H1 (cell line): Measurements from ENCODE around the gene ITGB5. TPM values are rescaled to one million over a fixed set of nuclear protein-coding genes. Genes with fewer than 3 reads are reported as not detected.

Experiments used
- CTCF ChIA-PET: fragments of 300-600 bp; sonication (Branson Sonifier 250); formaldehyde crosslinking; loops from one replicate; lab custom pipeline; 2021; ENCODE audit not compliant: partially characterized antibody; lab: Charles Lee
- POLR2A ChIA-PET: fragments of 300-600 bp; sonication (Branson Sonifier 250); formaldehyde crosslinking; loops from one replicate; lab custom pipeline; 2021; ENCODE audit warnings: inconsistent platforms; ENCODE audit not compliant: partially characterized antibody; lab: Charles Lee
- DNase-seq, 2 experiments: peaks; one replicate each; pipeline versions ENCODE4 v3.0.0 to v3.0.0-alpha.2; 2010 to 2022; ENCODE audit warnings: low spot score in 2 of 2, low read depth in 1 of 2, mixed read lengths in 1 of 2
- FAIRE-seq: peaks from 2 replicates; lab custom pipeline; 2011; peaks lifted over from hg19 to GRCh38; lab: Jason Lieb, UNC
- H2AFZ ChIP-seq: 2 replicates; pipeline ENCODE4 v1.8.1; 2012; ENCODE audit warnings: low read length, inconsistent platforms
- H2AK5ac ChIP-seq: 2 replicates; pipeline ENCODE4 v1.6.1; 2013; ENCODE audit warnings: low read depth, low read length
- H2BK120ac ChIP-seq: replicated peaks from 2 replicates; pipeline ENCODE3; 2013; ENCODE audit warnings: low read depth, low read length, inconsistent platforms
- H2BK12ac ChIP-seq: 2 replicates; pipeline ENCODE4 v1.6.1; 2013; ENCODE audit warnings: low read depth, low read length
- H2BK15ac ChIP-seq: 2 replicates; pipeline ENCODE4 v1.6.1; 2013; ENCODE audit warnings: low read length
- H2BK20ac ChIP-seq: 2 replicates; pipeline ENCODE4 v1.6.1; 2013; ENCODE audit warnings: low read length
- H2BK5ac ChIP-seq: 2 replicates; pipeline ENCODE4 v1.6.1; 2013; ENCODE audit warnings: low read depth, low read length
- H3K14ac ChIP-seq: 2 replicates; pipeline ENCODE4 v1.6.1; 2013; ENCODE audit warnings: inconsistent platforms; ENCODE audit not compliant: insufficient read length
- H3K18ac ChIP-seq: 2 replicates; pipeline ENCODE4 v1.6.1; 2013; ENCODE audit warnings: low read length; ENCODE audit errors: extremely low read depth
- H3K23ac ChIP-seq: 2 replicates; pipeline ENCODE4 v1.6.1; 2013; ENCODE audit warnings: inconsistent platforms; ENCODE audit not compliant: insufficient read length
- H3K23me2 ChIP-seq: 2 replicates; pipeline ENCODE4 v1.6.1; 2013; ENCODE audit warnings: low read depth, low read length
- H3K27ac ChIP-seq: 2 replicates; pipeline ENCODE4 v1.6.1; 2011; ENCODE audit warnings: low read depth, low read length, inconsistent platforms
- H3K27me3 ChIP-seq, 4 experiments: replicated peaks in 1 of 4; 1 replicate in 1 of 4; 2 replicates in 3 of 4; pipeline versions ENCODE4 v1.6.1 to v1.8.1; 2011 to 2013; ENCODE audit warnings: low read length in 3 of 4, mild to moderate bottlenecking in 3 of 4, inconsistent platforms in 2 of 4, mixed read lengths in 2 of 4, moderate library complexity in 1 of 4; ENCODE audit not compliant: control insufficient read depth in 3 of 4, insufficient read depth in 3 of 4; ENCODE audit errors: extremely low read depth in 1 of 4
- H3K36me3 ChIP-seq, 4 experiments: 2 replicates each; pipeline versions ENCODE4 v1.6.1 to v1.8.1; 2011 to 2013; ENCODE audit warnings: mild to moderate bottlenecking in 4 of 4, low read length in 3 of 4, moderate library complexity in 2 of 4, control low read depth in 1 of 4, inconsistent platforms in 1 of 4; ENCODE audit not compliant: insufficient read depth in 4 of 4, control insufficient read depth in 2 of 4
- H3K4ac ChIP-seq: replicated peaks from 2 replicates; pipeline ENCODE3; 2013; ENCODE audit warnings: low read length, low read depth, mixed read lengths, inconsistent platforms; ENCODE audit not compliant: insufficient read length
- H3K4me1 ChIP-seq, 4 experiments: replicated peaks in 1 of 4; 1 replicate in 1 of 4; 2 replicates in 3 of 4; pipeline versions ENCODE4 v1.6.1 to v1.8.1; 2011 to 2013; ENCODE audit warnings: low read length in 3 of 4, inconsistent platforms in 2 of 4, mixed read lengths in 1 of 4; ENCODE audit not compliant: insufficient read depth in 4 of 4, control insufficient read depth in 3 of 4
- H3K4me2 ChIP-seq, 2 experiments: 2 replicates each; pipeline versions ENCODE4 v1.6.1 to v1.8.1; 2011 to 2013; ENCODE audit warnings: low read depth in 2 of 2, low read length in 2 of 2, control low read depth in 1 of 2, inconsistent platforms in 1 of 2, mild to moderate bottlenecking in 1 of 2; ENCODE audit not compliant: insufficient read depth in 1 of 2
- H3K4me3 ChIP-seq, 4 experiments: fragments of 200-600, 300-600 bp in 1 of 4; sonication (generic), shearing (Covaris generic), sonication (Bioruptor Twin) in 1 of 4; 2 replicates each; pipeline versions ENCODE4 v1.5.1 to v1.8.1; 2011 to 2016; ENCODE audit warnings: low read length in 4 of 4, low read depth in 3 of 4, control low read depth in 2 of 4, inconsistent platforms in 2 of 4, mild to moderate bottlenecking in 2 of 4, mixed read lengths in 1 of 4, moderate library complexity in 1 of 4; ENCODE audit not compliant: insufficient read depth in 2 of 4; ENCODE audit errors: extremely low read depth in 1 of 4
- H3K56ac ChIP-seq: replicated peaks from 2 replicates; pipeline ENCODE3; 2013; ENCODE audit warnings: low read depth, mild to moderate bottlenecking, mixed read lengths, low read length, inconsistent platforms; ENCODE audit not compliant: insufficient read length
- H3K79me1 ChIP-seq: 2 replicates; pipeline ENCODE4 v1.6.1; 2013; ENCODE audit warnings: low read depth, low read length, control low read depth
- H3K79me2 ChIP-seq, 2 experiments: 2 replicates each; pipeline versions ENCODE4 v1.6.1 to v1.8.1; 2012 to 2013; ENCODE audit warnings: low read length in 2 of 2, mild to moderate bottlenecking in 2 of 2, inconsistent platforms in 1 of 2; ENCODE audit not compliant: insufficient read depth in 2 of 2, control insufficient read depth in 1 of 2
- H3K9ac ChIP-seq, 4 experiments: replicated peaks in 1 of 4; 1 replicate in 1 of 4; 2 replicates in 3 of 4; pipeline versions ENCODE4 v1.6.1 to v1.8.1; 2011 to 2013; ENCODE audit warnings: low read depth in 3 of 4, low read length in 3 of 4, control low read depth in 2 of 4, mild to moderate bottlenecking in 2 of 4, moderate library complexity in 2 of 4, inconsistent platforms in 1 of 4; ENCODE audit errors: extremely low read depth in 1 of 4
- H3K9me3 ChIP-seq, 2 experiments: 2 replicates each; pipeline versions ENCODE4 v1.6.1 to v1.8.1; 2012 to 2013; ENCODE audit warnings: mild to moderate bottlenecking in 2 of 2, moderate library complexity in 2 of 2, control low read depth in 1 of 2, inconsistent platforms in 1 of 2, low read depth in 1 of 2, low read length in 1 of 2, mixed read lengths in 1 of 2; ENCODE audit not compliant: insufficient read depth in 2 of 2
- H4K20me1 ChIP-seq, 2 experiments: replicated peaks in 1 of 2; 2 replicates each; pipeline versions ENCODE3 to v1.8.1; 2011 to 2013; ENCODE audit warnings: inconsistent platforms in 2 of 2, low read length in 2 of 2, mild to moderate bottlenecking in 1 of 2; ENCODE audit not compliant: insufficient read depth in 2 of 2, control insufficient read depth in 1 of 2
- H4K5ac ChIP-seq: 2 replicates; pipeline ENCODE4 v1.6.1; 2013; ENCODE audit warnings: low read length, low read depth, mixed read lengths, inconsistent platforms; ENCODE audit not compliant: insufficient read length
- H4K8ac ChIP-seq: 2 replicates; pipeline ENCODE4 v1.8.0; 2013; ENCODE audit warnings: mild to moderate bottlenecking, moderate library complexity, low read length, inconsistent platforms; ENCODE audit not compliant: insufficient read depth; ENCODE audit errors: extremely low read depth
- H4K91ac ChIP-seq: replicated peaks from 2 replicates; pipeline ENCODE3; 2013; ENCODE audit warnings: low read length, mixed read lengths, inconsistent platforms; ENCODE audit not compliant: insufficient read length
- CBX8 ChIP-seq: fragments of 300-800, 300-1000 bp; sonication (generic); IDR thresholded peaks from 2 replicates; pipeline ENCODE4 v1.7.1; 2016; ENCODE audit warnings: low read depth, low read length, borderline replicate concordance
- EGR1 ChIP-seq: IDR thresholded peaks from 2 replicates; pipeline ENCODE4 v1.6.1; 2011; ENCODE audit warnings: low read depth, low read length, borderline replicate concordance
- KDM5A ChIP-seq: fragments of 200-600 bp; IDR thresholded peaks from 2 replicates; pipeline ENCODE4 v1.7.1; 2012; ENCODE audit warnings: mild to moderate bottlenecking, low read length, inconsistent platforms, mixed read lengths
- TCF12 ChIP-seq: IDR thresholded peaks from 2 replicates; pipeline ENCODE4 v1.6.1; 2011; ENCODE audit warnings: low read depth, mild to moderate bottlenecking, low read length
- WGBS, 2 experiments: shearing (Covaris generic) in 1 of 2; methylation state at CpG; one replicate each; pipeline versions ENCODE4 v1.1.6 to v1.1.7; 2013 to 2015; ENCODE audit warnings: low lambda C conversion rate in 2 of 2, mixed read lengths in 2 of 2, inconsistent platforms in 1 of 2, low coverage in 1 of 2, missing lambda C conversion rate in 1 of 2; ENCODE audit not compliant: insufficient replicate concordance in 2 of 2, insufficient coverage in 1 of 2, insufficient read length in 1 of 2; ENCODE audit errors: extremely low coverage in 1 of 2, missing lambda C conversion rate in 1 of 2; 5-methylcytosine and 5-hydroxymethylcytosine counted together
- polyA plus RNA-seq, 7 experiments: library from polyadenylated mRNA; depleted of rRNA in 3 of 7; stranded (reverse) in 5 of 7; unstranded in 2 of 7; fragments of >200 nt in 5 of 7; fragments of 200-250 nt in 2 of 7; gene quantifications; 1 replicate in 5 of 7; 2 replicates in 1 of 7; 4 replicates in 1 of 7; pipeline versions ENCODE4 v1.2.1 to v1.2.3, GENCODE V29; 2011 to 2013; ENCODE audit warnings: missing spikeins in 2 of 7, mixed read lengths in 2 of 7
- total RNA-seq: library from RNA; stranded (reverse); fragmentation: NEBNext Ultra II Directional; extraction: Animal tissue kit (Norgen Biotek cat#: 25700); gene quantifications from 2 replicates; pipeline ENCODE4 v1.2.1, GENCODE V29; 2021
- TF ChIP-seq, protein P1 (sequence below): IDR thresholded peaks from 2 replicates; pipeline ENCODE4 v1.6.1; 2012; ENCODE audit warnings: inconsistent platforms

Gene ITGB5
- total and polyA plus RNA-seq, 2 of the 8 experiments (the other 6 are each of a cell fraction or from before 2014, with no cell fraction given) = 101 to 268 TPM

- Histone ChIP-seq H3K4me2 (peak overlapping the region in 1 of 2 experiments; percentile 93; a peak in 2 of 4 replicates), H3K36me3 (no peaks in the 10 kb centered on the region), H2BK12ac (peak overlapping the region; percentile 98), H3K23ac (no peak overlapping the region), H3K56ac (no peak overlapping the region), H2AFZ (no peak overlapping the region), H2AK5ac (peak overlapping the region; percentile 96), H3K4me1 (peaks cover 4 to 28% (median 20%) of the 10 kb centered on the region in 4 experiments), H3K14ac (no peak overlapping the region), H2BK15ac (no peak overlapping the region; the same call in 1 of the 2 replicates), H3K9ac (peak overlapping the region in 1 of 4 experiments; percentile 36; a peak in 2 of 7 replicates), H3K9me3 (no peaks in the 10 kb centered on the region), H3K27ac (peak overlapping the region; percentile 36), H3K79me2 (peaks cover 0 to 22% of the 10 kb centered on the region in 2 experiments; a peak in 2 of 4 replicates), H4K8ac (no peak overlapping the region), H3K18ac (peak overlapping the region; percentile 85; the same call in 1 of the 2 replicates), H4K91ac (peak overlapping the region; percentile 76), H2BK20ac (peak overlapping the region; percentile 75), H3K79me1 (no peaks in the 10 kb centered on the region; the same call in 1 of the 2 replicates), H2BK120ac (no peak overlapping the region), H2BK5ac (peak overlapping the region; percentile 95), H4K20me1 (no peaks in the 10 kb centered on the region), H3K27me3 (no peaks in the 10 kb centered on the region), H4K5ac (no peak overlapping the region), H3K4ac (no peak overlapping the region), H3K4me3 (peak overlapping the region in 2 of 4 experiments; percentile 7 to 88; a peak in 2 of 8 replicates), H3K23me2 (peaks cover 5% of the 10 kb centered on the region)
- no peak for DNase-seq
- ChIA-PET POLR2A (interaction anchor here (0.9 to 3.6 kb wide), 15 partner anchors 10 to 159 kb away, joined by 3 to 19 read pairs (median 5); partner anchors contain the start of gene UMPS), CTCF (interaction anchor here (0.7 to 3.8 kb wide), 9 partner anchors 9 to 127 kb away, joined by 3 to 23 read pairs (median 6); no protein-coding TSS in a partner anchor)
- WGBS, 2 experiments = 43% methylated on average over 8 of the region's 8 CpGs; no CpG with 5 or more reads in 1 of the 2 experiments
- FAIRE-seq = no peak
- TF ChIP-seq EGR1 = no peak
- no peak for TF ChIP-seq CBX8
- no peak for TF ChIP-seq KDM5A
- TF ChIP-seq, protein P1, sequence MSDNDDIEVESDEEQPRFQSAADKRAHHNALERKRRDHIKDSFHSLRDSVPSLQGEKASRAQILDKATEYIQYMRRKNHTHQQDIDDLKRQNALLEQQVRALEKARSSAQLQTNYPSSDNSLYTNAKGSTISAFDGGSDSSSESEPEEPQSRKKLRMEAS = 0 out of 2 replicates have a peak, but pooled peaks have one; percentile 40
- 0 out of 2 replicates have a peak, but pooled peaks have one; percentile 4 for TF ChIP-seq TCF12
Observed at GRCh38 chr3:124888482-124889441, 1.6 kb upstream of the ITGB5 start.
